ENCODE results near the gene SPINT3.
"Not testable (repeated sequence)": the region's sequence is repeated elsewhere in the genome, so short reads cannot be mapped to it uniquely, and the experiment has no call there.

The SPINT3 gene

DNA sequence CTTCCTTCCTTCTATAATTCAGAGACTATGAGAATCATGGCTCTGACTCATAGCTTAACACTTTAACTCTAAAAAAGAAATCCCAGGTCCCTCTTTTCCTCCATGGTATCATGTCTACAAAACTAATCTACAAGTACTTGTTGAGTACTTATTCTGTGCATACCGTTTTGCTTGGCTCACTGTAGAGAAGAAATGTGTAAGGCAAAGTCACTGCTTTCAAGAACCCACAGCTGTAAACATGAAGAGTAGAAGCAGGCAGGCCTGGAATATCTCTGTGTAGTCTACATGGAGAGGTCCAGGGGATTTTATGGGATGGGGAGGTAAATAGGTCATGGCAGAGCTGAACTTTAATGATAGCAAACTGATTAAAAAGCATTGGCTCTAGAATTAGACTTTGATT, 13.8 kb downstream of the SPINT3 start:
- FAIRE-seq = no peak

DNA sequence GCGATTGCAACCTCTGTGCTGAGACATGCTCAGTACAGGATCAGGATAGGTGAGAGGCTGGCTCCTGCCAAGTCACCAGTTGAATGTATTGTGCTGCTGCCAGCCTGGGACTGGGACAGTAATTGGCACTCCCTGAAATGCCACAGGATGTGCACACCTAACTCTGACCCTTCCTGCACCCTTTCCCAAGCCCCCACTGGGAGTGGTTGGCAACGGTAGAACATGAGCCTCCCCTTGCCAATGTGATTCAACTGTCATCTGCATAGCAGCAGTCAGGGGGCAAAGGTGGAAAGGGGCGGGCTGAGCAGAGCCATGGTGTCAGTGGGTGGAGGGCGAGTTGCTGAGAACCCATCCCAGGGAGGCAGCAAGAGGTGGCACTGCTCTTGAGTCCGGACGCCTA, 15.4 kb downstream of the SPINT3 start:
- FAIRE-seq = no peak

DNA sequence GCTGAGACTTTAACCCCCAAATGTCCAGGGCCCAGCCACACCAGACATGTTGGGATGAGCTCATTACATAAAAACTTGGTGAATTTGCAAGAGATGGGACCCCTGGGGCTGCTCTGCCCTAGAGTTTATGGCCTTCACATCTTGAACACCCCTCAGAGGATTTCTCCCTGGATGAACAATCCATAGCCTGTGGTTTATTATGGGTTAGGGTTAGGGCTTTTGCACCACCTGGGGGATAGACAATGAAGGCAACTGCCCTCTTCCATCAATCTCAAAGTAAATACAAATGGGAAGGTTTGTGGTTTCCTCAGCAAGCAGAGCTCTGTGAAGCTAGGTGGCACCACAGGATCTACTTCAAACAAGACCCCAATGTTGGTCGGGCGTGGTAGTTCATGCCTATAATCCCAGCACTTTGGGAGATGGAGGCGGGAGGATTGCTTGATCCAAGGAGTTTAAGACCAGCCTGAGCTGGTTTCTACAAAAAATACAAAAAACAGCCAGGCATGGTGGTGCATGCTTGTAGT, 17.4 kb downstream of the SPINT3 start:
- FAIRE-seq = no peak

DNA sequence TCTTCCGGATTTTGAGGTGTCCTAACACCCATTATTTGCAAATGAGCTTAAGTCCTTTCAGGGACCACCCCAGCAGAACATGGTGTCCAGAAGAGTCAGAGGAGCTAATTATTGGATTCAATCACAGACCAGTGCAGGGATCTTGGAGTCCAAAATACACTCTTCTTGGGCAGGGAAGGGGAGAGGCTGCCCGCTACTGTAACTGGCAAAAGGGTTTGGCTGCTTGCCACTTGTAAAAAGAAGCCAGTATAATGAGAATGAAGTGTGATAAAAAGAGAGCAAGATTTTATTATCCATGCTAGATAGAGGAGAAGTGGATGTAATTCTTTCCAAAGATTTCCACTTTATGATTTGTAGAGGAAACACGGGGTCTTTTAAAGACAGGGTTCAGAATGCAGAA, 19.3 kb downstream of the SPINT3 start:
- FAIRE-seq = no peak

DNA sequence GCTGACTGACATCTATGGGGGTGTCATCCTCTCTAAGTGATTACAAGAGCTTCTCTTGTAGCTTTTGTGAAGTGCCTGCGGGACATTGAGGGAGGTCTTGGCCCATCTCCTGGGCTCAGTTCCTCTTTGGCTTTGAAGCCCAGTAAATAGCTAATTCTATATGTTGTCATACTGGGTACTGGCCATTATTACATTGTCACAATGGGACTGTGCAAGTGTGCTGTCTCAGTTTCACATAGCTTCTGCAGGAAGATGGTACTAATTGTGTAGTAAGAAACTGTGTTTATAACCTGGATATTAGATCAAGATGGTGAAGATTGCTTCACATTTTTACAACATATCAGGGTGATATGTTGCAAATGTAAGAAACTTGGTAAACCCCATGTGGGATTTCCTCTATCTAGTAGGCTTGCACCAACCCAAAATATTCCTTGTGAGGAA, 19.9 kb downstream of the SPINT3 start:
- FAIRE-seq = no peak

DNA sequence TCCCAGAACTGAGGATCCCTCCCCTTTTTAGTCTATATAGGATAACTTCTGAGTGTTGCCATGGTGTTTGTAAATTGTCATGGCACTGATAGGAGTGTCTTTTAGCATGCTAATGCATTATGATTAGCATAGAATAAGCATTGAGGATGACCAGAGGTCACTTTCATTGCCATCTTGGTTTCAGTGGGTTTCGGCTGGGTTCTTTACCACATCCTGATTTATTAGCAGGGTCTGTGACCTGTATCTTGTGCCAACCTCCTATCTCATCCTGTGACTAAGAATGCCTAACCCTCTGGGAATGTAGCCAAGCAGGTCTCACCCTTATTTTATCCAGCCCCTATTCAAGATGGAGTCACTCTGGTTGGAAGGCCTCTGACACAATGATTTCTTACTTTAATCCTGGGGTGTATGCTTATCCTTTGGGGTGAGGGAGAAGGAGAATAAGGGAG, 26.3 kb downstream of the SPINT3 start:
- FAIRE-seq = no peak

DNA sequence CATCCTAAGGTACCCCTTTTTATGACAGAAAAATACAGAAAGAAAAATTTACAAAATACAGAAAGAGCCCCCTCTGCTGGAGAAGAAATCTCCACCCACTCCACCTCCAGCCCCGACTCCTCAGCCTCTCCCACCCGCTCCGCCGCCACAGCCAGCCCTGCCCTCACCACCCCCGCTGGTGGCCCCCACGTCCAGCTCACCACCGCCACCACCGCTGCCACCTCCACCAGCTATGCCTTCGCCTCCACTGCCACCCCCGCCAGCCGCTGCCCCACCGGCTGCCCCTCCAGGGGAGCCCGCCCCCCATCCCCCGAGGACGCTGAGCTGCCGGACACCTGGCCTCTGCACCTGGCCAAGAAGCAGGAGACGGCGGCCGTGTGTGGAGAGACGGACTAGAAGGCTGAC, 28.2 kb downstream of the SPINT3 start:
- FAIRE-seq = no peak

DNA sequence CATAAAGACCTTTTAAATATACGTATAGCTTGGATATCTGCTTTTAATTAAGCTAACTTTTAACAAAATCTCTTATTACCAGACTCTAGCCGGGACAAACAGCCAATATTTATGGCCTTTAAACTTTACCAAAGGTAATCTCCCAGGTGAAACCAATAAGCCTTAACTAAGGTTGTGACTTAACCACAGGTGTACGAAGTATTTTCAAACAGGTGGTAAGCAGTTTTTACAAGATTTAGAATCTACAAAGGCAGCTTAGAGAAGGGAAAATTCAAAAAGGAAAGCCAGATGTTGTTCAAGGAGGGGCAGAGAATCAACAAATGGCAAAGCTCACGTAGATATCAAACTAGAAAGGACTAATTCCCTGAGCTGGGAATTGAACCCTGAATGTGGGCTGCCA, 30.0 kb downstream of the SPINT3 start:
- no peak for FAIRE-seq

DNA sequence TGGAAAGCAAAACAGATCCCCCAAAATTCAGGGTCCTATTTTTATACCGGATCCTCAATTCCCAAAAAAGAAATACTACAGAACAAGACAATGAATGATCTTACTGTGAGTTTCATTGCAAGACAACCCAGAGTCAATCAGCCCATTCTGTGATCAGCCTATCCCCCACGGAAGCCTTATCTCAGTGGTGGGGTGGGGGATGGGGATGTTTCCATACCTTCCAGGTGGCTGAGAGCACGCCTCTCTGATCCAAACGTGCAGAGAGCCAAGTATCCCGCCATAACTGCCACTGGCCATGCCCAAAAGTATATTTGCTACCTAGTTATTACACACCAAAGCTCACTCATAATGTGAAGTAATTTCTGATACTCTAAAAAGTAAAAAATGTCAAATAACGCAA, 30.7 kb downstream of the SPINT3 start:
- FAIRE-seq = no peak

DNA sequence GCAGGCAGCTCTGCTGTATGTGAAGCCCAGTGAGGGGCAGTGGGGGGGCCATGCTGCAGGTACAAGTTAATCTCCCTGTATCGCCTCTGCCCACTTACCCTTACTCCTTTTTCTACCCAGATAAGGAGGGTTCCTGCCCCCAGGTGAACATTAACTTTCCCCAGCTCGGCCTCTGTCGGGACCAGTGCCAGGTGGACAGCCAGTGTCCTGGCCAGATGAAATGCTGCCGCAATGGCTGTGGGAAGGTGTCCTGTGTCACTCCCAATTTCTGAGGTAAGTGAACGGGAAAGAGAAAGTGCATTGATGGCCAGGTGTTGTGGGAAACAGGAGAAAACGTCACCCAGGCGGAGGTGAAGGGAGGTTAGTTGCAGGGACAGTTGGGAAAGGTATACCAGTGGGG, 35.6 kb downstream of the SPINT3 start:
- no peak for FAIRE-seq

DNA sequence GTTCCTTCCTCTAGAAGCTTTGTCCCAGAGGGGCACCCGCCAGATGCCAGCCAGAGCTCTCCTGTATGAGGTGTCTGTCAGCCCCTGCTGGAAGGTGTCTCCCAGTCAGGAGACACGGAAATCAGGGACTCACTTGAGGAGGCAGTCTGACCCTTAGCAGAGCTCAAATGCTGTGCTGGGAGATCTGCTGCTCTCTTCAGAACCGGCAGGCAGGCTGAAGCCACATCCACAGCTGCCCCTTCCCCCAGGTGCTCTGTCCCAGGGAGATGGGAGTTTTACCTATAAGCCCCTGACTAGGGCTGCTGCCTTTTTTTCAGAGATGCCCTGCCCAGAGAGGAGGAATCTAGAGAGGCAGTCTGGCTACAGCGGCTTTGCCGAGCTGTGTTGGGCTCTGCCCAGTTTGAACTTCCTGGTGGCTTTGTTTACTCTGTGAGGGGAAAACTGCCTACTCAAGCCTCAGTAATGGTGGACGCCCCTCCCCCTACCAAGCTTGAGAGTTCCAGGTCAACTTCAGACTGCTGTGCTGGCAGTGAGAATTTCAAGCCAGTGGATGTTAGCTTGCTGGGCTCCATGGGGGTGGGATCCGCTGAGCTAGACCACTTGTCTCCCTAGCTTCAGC, 37.8 kb downstream of the SPINT3 start:
- FAIRE-seq = not testable (repeated sequence)

DNA sequence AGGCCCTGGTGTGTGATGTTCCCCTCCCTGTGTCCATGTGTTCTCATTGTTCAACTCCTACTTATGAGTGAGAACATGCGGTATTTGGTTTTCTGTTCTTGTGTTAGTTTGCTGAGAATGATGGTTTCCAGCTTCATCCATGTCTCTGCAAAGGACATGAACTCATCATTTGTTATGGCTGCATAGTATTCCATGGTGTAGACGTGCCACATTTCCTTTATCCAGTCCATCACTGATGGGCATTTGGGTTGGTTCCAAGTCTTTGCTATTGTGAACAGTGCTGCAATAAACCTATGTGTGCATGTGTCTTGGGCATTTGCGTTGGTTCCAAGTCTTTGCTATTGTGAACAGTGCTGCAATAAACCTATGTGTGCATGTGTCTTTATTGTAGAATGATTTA, 43.1 kb downstream of the SPINT3 start:
- FAIRE-seq = not testable (repeated sequence)

DNA sequence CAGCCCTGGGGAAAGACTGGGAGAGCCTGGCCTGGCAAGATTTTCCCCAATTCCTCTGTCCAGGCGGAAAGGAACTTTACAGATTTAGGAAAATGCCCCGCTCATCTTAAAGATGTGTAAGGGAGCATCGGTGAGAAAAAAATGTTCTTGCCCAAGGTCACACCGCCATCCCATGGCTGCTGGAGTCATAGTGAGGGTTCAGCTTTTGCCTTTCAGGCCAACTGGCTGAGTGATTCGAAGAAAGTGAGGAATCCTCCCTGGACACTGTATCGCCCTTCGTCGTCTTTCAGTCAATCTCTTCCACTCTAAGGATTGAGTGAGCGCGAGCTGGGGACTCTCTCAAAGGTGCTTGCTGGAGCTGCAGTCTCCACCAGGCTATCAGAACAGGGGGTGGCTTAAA, 44.5 kb downstream of the SPINT3 start:
- FAIRE-seq = no peak

DNA sequence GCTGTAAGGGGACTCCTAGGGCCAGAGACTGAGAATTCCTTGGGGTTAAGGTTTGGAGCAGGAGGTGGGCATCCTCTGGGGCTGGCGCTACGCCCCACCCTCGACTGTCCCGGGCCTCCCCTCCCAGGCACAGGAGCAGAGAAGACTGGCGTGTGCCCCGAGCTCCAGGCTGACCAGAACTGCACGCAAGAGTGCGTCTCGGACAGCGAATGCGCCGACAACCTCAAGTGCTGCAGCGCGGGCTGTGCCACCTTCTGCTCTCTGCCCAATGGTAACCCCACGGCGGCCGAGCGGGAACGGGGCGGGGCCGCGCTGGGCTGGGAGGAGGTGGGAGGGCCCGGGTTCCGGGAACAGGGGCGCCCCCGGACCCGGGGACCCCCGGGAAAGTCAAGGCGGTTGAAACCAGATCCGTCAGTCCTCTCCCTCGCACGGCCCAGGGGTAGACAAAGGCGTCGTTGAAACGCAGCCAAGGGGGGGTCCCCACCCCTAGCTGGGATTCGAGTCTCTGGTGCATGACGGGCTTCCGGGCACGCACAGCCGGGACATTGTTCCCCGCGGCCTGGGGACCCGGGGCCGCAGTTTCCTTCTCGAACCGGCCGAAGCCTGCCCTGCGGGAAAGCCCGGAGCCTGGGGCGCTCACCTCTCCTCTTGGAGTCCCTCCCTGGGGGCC, 45.0 kb downstream of the SPINT3 start:
- FAIRE-seq = no peak

DNA sequence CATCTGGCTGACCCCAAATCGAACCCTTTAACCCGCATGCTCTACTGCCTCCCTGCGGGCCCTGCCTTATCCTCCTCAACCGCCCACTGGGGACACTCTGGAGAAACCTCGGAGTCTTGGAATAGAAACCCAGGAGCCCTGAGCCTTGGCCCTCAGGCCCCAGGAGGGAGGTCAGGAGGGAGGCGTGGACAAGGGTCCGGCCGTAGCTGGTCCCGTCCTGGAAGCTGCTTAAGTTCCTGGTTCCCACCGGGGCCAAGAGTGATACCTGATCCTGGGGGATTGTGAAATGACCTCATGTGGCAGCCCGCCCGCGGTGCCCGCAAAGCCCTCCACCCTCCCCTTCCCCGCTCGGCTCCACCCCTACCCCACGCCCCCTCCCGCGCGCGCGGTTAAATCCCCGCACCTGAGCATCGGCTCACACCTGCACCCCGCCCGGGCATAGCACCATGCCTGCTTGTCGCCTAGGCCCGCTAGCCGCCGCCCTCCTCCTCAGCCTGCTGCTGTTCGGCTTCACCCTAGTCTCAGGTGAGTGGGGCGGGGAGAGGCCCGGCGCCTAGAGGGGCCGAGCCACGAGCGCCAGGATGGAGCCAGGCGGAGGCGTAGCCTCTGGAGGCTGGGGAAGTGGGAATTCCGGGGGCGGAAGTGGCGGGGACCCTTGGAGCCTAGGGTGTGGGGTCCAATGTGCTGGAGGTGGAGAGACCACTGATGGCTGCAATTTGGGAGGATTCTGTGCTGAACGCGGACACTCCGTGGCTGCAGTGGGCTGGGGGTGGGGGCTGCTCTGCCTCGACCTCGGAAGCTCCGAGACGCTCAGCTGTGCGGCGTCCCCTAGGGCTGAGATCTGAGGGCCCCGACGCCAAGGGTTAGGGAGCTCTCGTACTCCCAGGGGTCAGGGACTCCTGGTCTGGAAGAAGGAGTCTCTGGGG, 45.8 kb downstream of the SPINT3 start, which contains the start of gene WFDC2:
Gene WFDC2 (plus strand): TSS at position 418 of the 926 bp plus-strand sequence. CDS start 29 bp downstream, at position 447.
- no peak for FAIRE-seq

DNA sequence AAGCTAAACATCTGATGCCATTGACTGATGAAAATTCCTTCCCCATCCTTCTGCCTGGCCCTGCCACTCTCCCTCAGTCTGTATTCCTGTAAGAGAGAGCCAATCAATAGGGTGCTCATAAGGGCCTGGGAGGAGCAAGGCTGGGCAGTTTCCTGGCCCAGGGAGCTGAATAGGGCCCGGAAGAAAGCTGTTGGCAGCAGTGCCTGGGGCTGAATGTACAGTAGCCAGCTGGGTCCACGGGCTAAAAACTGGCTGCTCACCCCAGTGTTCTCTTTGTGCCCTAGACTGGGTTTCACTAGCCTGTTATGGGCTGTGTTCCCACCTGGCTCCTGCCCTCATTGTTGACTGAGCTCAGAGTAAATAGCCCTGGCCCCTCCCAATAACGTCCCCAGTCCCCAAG, 47.6 kb downstream of the SPINT3 start:
- FAIRE-seq = no peak

DNA sequence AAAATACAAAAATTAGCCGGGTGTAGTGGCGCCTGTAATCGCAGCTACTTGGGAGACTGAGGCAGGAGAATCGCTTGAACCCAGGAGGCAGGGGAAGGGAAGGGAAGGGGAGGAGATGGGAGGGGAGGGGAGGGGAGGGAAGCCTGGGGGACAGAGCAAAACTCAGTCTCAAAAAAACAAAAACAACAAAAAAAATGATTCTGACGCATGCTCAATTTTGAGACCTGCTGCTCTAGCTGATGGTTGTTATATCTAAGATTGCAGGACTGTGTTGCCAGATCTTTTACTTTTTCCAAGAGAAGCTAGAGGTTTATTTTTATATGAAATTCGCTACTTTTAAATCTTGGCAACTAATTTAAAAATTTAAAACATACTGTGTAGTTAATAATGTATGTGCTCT, 48.2 kb downstream of the SPINT3 start:
- FAIRE-seq = no peak

DNA sequence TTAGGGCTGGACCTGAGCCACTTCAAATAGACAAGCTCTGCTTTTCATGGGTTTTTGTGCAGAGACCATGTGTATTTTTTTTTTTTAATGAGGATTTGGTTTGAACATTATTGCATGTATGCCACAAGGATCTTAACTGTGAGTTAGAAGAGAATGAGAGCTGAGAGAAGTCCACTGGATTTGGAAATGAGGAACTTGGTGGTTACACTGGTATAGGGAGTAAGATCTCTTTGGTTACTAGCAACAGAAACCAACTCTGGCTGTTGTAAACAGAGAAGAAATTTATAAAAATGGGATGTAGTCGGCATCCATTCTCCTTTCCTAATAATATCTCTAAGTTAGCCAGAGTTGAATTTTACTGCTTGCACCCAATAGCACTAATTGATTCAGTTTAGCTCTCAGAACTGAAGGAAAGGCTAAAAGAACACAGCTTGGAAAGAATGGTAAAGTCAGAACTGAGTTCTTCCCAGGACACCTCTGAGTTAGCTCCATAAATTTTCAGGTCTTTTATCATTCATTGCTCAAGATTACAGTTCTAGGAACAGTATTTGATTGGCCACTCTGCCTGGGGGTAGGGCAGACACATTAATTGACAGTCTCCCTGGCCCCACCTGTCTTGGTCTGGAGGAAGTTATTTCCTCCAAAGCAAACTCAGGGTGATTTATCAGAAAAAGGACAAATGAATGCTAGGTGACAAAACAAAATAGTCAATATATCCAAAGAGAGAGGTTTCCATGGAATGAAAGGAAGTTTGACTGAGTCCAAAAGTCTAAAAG, 49.7 kb downstream of the SPINT3 start:
- FAIRE-seq = no peak

DNA sequence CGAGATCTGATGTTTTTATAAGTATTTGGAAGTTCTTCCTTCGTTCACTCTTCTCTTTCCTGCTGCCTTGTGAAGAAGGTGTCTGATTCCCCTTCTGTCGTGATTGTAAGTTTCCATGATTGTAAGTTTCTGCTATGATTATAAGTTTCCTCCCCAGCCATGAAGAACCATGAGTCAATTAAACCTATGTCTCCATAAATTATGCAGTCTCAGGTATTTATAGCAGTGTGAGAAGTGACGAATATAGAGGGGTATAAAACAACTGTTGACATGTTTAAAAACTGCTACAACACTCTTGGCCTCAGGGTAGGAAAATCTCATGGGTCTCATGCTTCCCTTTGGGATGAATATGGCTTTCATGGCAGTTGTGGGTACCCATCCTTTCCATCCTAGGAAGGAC, 51.7 kb downstream of the SPINT3 start:
- FAIRE-seq = no peak

DNA sequence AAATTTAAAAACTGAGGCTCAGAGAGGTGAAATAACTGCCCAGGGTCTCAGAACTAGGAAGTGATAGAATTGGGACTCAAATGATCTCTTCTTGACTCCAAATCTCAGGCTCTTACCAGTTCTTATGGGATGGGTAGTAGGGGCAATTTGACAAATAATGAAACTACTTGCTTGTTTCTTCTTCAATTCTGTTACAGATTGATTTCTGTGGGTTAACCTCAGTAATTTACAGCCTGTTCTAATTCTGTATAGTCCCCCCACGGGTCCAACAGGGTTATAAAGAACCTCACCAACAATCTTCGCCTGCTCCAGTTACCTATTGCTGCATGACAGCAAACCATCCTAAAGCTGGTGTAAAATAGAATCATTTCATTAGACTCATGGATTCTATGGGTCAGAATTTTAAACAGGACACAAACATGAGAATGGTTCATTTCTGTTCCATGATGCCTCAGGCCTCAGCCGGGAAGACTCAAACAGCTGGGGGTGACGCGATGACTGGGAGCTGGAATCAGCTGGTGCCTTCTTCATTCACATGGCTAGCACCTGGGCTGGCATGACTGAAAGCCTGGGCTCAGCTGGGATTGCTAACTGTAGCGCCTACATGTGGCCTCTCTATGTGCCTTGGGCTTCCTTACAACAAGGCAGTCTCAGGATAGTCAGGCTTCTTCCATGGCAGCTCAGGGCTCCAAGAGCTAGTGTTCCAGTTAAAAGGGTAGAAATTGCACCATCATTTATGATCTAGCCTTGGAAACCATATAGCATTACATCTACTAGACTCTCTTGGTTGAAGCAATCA, 52.5 kb downstream of the SPINT3 start:
- FAIRE-seq = no peak
